ENCODE data around the gene C16orf95. TPM values are rescaled to one million over a fixed set of nuclear protein-coding genes. Genes with fewer than 3 reads are reported as not detected.

Gene C16orf95
- total RNA-seq, 1 donor from 2014 or later, result 4.8 TPM

GRCh38 chr16:87337262-87337771 lies 20.1 kb upstream of the C16orf95 start:
- H3K27ac ChIP-seq, result no peak overlapping the region

GRCh38 chr16:87336434-87337240 lies 19.4 kb upstream of the C16orf95 start:
- no peak overlapping the region for H3K27ac Mint-ChIP-seq

More at GRCh38 chr16:87337262-87337771, 20.1 kb upstream of the C16orf95 start:
- H3K36me3 Mint-ChIP-seq, result peaks cover 12% of the 10 kb centered on the region
- H3K36me3 ChIP-seq, result no peaks in the 10 kb centered on the region
- H3K4me1 Mint-ChIP-seq, result no peaks in the 10 kb centered on the region
- no peaks in the 10 kb centered on the region for H3K79me2 ChIP-seq (ENCODE audit: low read depth)
- no peak overlapping the region for H3K4me2 ChIP-seq
- H3K9me3 ChIP-seq (ENCODE audit: low read depth), result no peaks in the 10 kb centered on the region
- no peak overlapping the region for H3K27ac Mint-ChIP-seq
- H2AFZ ChIP-seq (replicated peaks), result no peak overlapping the region
- no peak overlapping the region for H3K4me3 ChIP-seq
- H3K9ac ChIP-seq, result no peak overlapping the region
- no peaks in the 10 kb centered on the region for H3K27me3 ChIP-seq
- TF ChIP-seq CTCF (IDR thresholded peaks at IDR 0.05), result no peak
- H3K9me3 Mint-ChIP-seq, result no peaks in the 10 kb centered on the region
- no peak for DNase-seq (ENCODE audit: low spot score)
- no peak overlapping the region for H3K4me3 Mint-ChIP-seq
- H4K20me1 ChIP-seq (ENCODE audit: low read depth), result no peaks in the 10 kb centered on the region
- peaks cover 4% of the 10 kb centered on the region for H3K27me3 Mint-ChIP-seq (ENCODE audit: insufficient read depth, low read depth)
- no peaks in the 10 kb centered on the region for H3F3A ChIP-seq (ENCODE audit: low read depth)
- no peaks in the 10 kb centered on the region for H3K4me1 ChIP-seq

GRCh38 chr16:87335625-87336433 lies 18.6 kb upstream of the C16orf95 start:
- Mint-ChIP-seq H3K4me3 (no peak overlapping the region), H3K4me1 (no peaks in the 10 kb centered on the region), H3K9me3 (no peaks in the 10 kb centered on the region), H3K27me3 (ENCODE audit: insufficient read depth, low read depth) (peaks cover 2% of the 10 kb centered on the region), H3K36me3 (peaks cover 10% of the 10 kb centered on the region), H3K27ac (peak overlapping the region; percentile 87)
- no peak overlapping the region for H3K4me2 ChIP-seq
- no peaks in the 10 kb centered on the region for H3K36me3 ChIP-seq
- H3K4me3 ChIP-seq, result no peak overlapping the region
- DNase-seq (ENCODE audit: low spot score), result no peak
- no peak overlapping the region for H3K9ac ChIP-seq
- H3K27ac ChIP-seq, result no peak overlapping the region
- no peaks in the 10 kb centered on the region for H3K4me1 ChIP-seq
- no peaks in the 10 kb centered on the region for H3K9me3 ChIP-seq (ENCODE audit: low read depth)
- H4K20me1 ChIP-seq (ENCODE audit: low read depth), result no peaks in the 10 kb centered on the region
- TF ChIP-seq EZH2 (IDR thresholded peaks at IDR 0.05) (no peak), EZH2phosphoT487 (IDR thresholded peaks at IDR 0.05) (no peak), CTCF (IDR thresholded peaks at IDR 0.05) (no peak)
- no peaks in the 10 kb centered on the region for H3K27me3 ChIP-seq
- H3K79me2 ChIP-seq (ENCODE audit: low read depth), result no peaks in the 10 kb centered on the region
- no peak overlapping the region for H2AFZ ChIP-seq (replicated peaks)
- H3F3A ChIP-seq (ENCODE audit: low read depth), result no peaks in the 10 kb centered on the region

More at GRCh38 chr16:87336434-87337240, 19.4 kb upstream of the C16orf95 start:
- no peaks in the 10 kb centered on the region for H4K20me1 ChIP-seq (ENCODE audit: low read depth)
- no peak for TF ChIP-seq EZH2 (IDR thresholded peaks at IDR 0.05)
- no peak for TF ChIP-seq CTCF (IDR thresholded peaks at IDR 0.05)
- no peak for TF ChIP-seq EZH2phosphoT487 (IDR thresholded peaks at IDR 0.05)
- no peaks in the 10 kb centered on the region for H3K4me1 Mint-ChIP-seq
- no peak overlapping the region for H3K27ac ChIP-seq
- H3K27me3 Mint-ChIP-seq (ENCODE audit: insufficient read depth, low read depth), result peaks cover 4% of the 10 kb centered on the region
- H3F3A ChIP-seq (ENCODE audit: low read depth), result no peaks in the 10 kb centered on the region
- H3K9me3 ChIP-seq (ENCODE audit: low read depth), result no peaks in the 10 kb centered on the region
- no peak overlapping the region for H3K4me3 ChIP-seq
- H3K4me1 ChIP-seq, result no peaks in the 10 kb centered on the region
- H3K9me3 Mint-ChIP-seq, result no peaks in the 10 kb centered on the region
- no peak overlapping the region for H2AFZ ChIP-seq (replicated peaks)
- no peak for DNase-seq (ENCODE audit: low spot score)
- no peaks in the 10 kb centered on the region for H3K36me3 ChIP-seq
- H3K9ac ChIP-seq, result no peak overlapping the region
- no peak overlapping the region for H3K4me3 Mint-ChIP-seq
- H3K27me3 ChIP-seq, result no peaks in the 10 kb centered on the region
- no peaks in the 10 kb centered on the region for H3K79me2 ChIP-seq (ENCODE audit: low read depth)
- H3K4me2 ChIP-seq, result no peak overlapping the region
- peaks cover 11% of the 10 kb centered on the region for H3K36me3 Mint-ChIP-seq
